ENCODE measurements around the gene BNIP3.

Gene BNIP3

DNA sequence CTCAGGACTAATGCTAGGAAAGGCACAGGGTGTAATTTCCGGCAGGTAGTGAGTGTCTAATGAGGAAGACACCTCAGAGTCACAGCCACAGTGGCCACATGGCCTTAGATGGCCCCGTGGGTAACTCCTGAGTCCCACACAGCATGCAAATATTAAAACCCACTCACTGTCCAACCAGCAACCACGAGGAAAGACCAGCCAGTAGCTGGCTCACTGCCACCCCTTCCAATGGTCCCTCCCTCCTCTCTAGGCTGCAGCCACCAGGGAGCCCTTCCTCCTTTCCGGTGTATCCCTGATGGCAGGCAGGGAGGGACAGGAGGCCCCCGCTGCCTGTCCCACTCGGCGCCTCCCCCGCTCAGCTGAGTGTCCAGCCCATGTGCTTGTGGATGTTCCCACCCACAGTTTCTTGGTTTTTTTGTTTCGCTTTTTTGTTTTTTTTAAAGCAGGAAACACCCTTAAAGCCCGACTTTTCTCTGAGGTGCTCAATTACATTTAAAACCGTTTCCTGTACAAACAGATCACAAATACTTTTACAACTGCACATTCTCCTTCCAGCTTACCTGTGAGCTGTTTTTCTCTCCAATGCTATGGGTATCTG lies 9.2 kb downstream of the BNIP3 start:
- H3K4me3 ChIP-seq (ENCODE audit: low read depth in 1 of 2, low read length in 2 of 2), result no peak overlapping the region; a peak in 1 of 4 replicates
- no peaks in the 10 kb centered on the region; the same call in 1 of the 2 replicates for H4K20me1 ChIP-seq (ENCODE audit: insufficient read depth, low read length)
- no peaks in the 10 kb centered on the region for H3K79me2 ChIP-seq (ENCODE audit: insufficient read depth, low read length)
- no peak overlapping the region for H3K27ac ChIP-seq (ENCODE audit: low read length)
- DNase-seq (peak; percentile 24), ATAC-seq (ENCODE audit: insufficient read depth, low read depth) (peak; percentile 67)
- 0 out of 2 replicates have a peak overlapping the region, but pooled peaks have one; percentile 24 for H3K9ac ChIP-seq (ENCODE audit: low read depth, low read length)
- TF ChIP-seq, protein P1, sequence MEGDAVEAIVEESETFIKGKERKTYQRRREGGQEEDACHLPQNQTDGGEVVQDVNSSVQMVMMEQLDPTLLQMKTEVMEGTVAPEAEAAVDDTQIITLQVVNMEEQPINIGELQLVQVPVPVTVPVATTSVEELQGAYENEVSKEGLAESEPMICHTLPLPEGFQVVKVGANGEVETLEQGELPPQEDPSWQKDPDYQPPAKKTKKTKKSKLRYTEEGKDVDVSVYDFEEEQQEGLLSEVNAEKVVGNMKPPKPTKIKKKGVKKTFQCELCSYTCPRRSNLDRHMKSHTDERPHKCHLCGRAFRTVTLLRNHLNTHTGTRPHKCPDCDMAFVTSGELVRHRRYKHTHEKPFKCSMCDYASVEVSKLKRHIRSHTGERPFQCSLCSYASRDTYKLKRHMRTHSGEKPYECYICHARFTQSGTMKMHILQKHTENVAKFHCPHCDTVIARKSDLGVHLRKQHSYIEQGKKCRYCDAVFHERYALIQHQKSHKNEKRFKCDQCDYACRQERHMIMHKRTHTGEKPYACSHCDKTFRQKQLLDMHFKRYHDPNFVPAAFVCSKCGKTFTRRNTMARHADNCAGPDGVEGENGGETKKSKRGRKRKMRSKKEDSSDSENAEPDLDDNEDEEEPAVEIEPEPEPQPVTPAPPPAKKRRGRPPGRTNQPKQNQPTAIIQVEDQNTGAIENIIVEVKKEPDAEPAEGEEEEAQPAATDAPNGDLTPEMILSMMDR (IDR thresholded peaks at IDR 0.05; ENCODE audit: borderline replicate concordance, extremely low read depth, low read length, poor library complexity, severe bottlenecking), result no peak
- TF ChIP-seq EZH2 (IDR thresholded peaks at IDR 0.05; ENCODE audit: borderline replicate concordance, low read depth, low read length, severe bottlenecking), result no peak
- no peaks in the 10 kb centered on the region for H3K27me3 ChIP-seq (ENCODE audit: insufficient read depth, low read length, poor library complexity)
- peaks cover 16% of the 10 kb centered on the region for H3K4me1 ChIP-seq (ENCODE audit: insufficient read depth, low read length)
- peak overlapping the region; percentile 55 for H3K4me2 ChIP-seq (ENCODE audit: insufficient read depth, low read length)
- H2AFZ ChIP-seq (ENCODE audit: low read depth, low read length), result no peak overlapping the region
- H3K36me3 ChIP-seq (ENCODE audit: insufficient read depth, low read length), result no peaks in the 10 kb centered on the region
- H3K9me3 ChIP-seq (ENCODE audit: insufficient read depth, low read length, severe bottlenecking), result no peaks in the 10 kb centered on the region

GRCh38 chr10:131971591-131971990 lies 10.1 kb downstream of the BNIP3 start:
- Histone ChIP-seq H3K4me2 (ENCODE audit: insufficient read depth, low read length) (no peak overlapping the region), H4K20me1 (ENCODE audit: insufficient read depth, low read length) (no peaks in the 10 kb centered on the region; the same call in 1 of the 2 replicates), H3K79me2 (ENCODE audit: insufficient read depth, low read length) (no peaks in the 10 kb centered on the region), H3K27me3 (ENCODE audit: insufficient read depth, low read length, poor library complexity) (no peaks in the 10 kb centered on the region), H3K4me3 (ENCODE audit: low read depth in 1 of 2, low read length in 2 of 2) (no peak overlapping the region), H3K27ac (ENCODE audit: low read length) (no peak overlapping the region), H3K9me3 (ENCODE audit: insufficient read depth, low read length, severe bottlenecking) (no peaks in the 10 kb centered on the region), H2AFZ (ENCODE audit: low read depth, low read length) (no peak overlapping the region), H3K36me3 (ENCODE audit: insufficient read depth, low read length) (no peaks in the 10 kb centered on the region), H3K9ac (ENCODE audit: low read depth, low read length) (no peak overlapping the region), H3K4me1 (ENCODE audit: insufficient read depth, low read length) (peaks cover 16% of the 10 kb centered on the region)
- no peak for ATAC-seq (ENCODE audit: insufficient read depth, low read depth)
- TF ChIP-seq, protein P1 (IDR thresholded peaks at IDR 0.05; ENCODE audit: borderline replicate concordance, extremely low read depth, low read length, poor library complexity, severe bottlenecking), result no peak
- no peak for TF ChIP-seq EZH2 (IDR thresholded peaks at IDR 0.05; ENCODE audit: borderline replicate concordance, low read depth, low read length, severe bottlenecking)
- no peak for DNase-seq

GRCh38 chr10:131970946-131971345 lies 10.8 kb downstream of the BNIP3 start:
- Histone ChIP-seq H3K27me3 (ENCODE audit: insufficient read depth, low read length, poor library complexity) (no peaks in the 10 kb centered on the region), H3K9ac (ENCODE audit: low read depth, low read length) (no peak overlapping the region), H3K36me3 (ENCODE audit: insufficient read depth, low read length) (no peaks in the 10 kb centered on the region), H3K27ac (ENCODE audit: low read length) (no peak overlapping the region), H3K4me1 (ENCODE audit: insufficient read depth, low read length) (peaks cover 16% of the 10 kb centered on the region), H3K4me3 (ENCODE audit: low read depth in 1 of 2, low read length in 2 of 2) (no peak overlapping the region), H2AFZ (ENCODE audit: low read depth, low read length) (no peak overlapping the region), H3K9me3 (ENCODE audit: insufficient read depth, low read length, severe bottlenecking) (no peaks in the 10 kb centered on the region), H4K20me1 (ENCODE audit: insufficient read depth, low read length) (no peaks in the 10 kb centered on the region; the same call in 1 of the 2 replicates), H3K79me2 (ENCODE audit: insufficient read depth, low read length) (no peaks in the 10 kb centered on the region), H3K4me2 (ENCODE audit: insufficient read depth, low read length) (no peak overlapping the region)
- TF ChIP-seq EZH2 (IDR thresholded peaks at IDR 0.05; ENCODE audit: borderline replicate concordance, low read depth, low read length, severe bottlenecking), result no peak
- TF ChIP-seq, protein P1 (IDR thresholded peaks at IDR 0.05; ENCODE audit: borderline replicate concordance, extremely low read depth, low read length, poor library complexity, severe bottlenecking), result no peak
- ATAC-seq (ENCODE audit: insufficient read depth, low read depth) (no peak), DNase-seq (no peak)
